ENCODE results near the gene CYS1. TPM values are rescaled to one million over a fixed set of nuclear protein-coding genes. Genes with fewer than 3 reads are reported as not detected.

Gene CYS1
- 4.9 to 7.0 TPM (median 5.4 TPM) in 3 replicates for total RNA-seq
- long read RNA-seq, transcript CYS1-201 (3 exons, 2,738 nt): major isoform, 41 of 44 reads
- long read RNA-seq, partial matches to known transcripts: 1 of 44 reads
- long read RNA-seq, other reads (novel, unspliced or antisense): 2 of 44 reads

DNA sequence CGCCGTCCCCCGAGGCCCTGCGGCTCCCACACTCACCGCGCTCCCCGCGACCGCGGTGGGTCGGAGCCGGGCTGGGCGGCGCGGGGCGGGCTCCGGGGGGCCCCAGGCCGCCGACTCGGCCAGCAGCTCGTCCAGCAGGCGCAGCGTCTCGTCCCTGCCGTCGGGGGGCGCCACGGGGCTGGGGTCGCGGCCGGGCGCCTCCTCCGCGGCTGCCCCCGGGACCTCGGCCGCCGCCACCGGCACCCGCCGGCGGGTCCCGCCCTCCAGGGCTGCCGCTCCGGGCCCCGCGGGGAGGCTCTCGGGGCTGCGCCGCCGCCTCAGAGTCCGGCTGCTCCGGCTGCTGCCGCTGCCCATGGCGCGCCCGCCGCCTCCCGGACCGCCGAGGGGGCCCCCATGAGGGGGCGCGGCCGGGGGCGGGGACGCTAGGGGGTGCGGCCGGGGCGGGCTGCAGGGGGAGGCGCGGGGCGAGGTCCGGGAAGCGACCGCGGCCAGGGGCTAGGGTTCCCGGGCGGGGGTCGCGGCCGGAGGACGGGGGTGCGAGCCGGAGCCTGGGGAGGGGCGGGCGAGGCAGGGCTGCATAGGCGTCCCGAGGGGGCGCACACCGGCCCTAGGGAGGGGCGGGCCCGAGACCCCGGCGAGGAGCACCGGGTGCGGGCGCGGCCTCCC, at the start of gene CYS1:
CYS1 (minus strand) TSS at position 542 of the 666 bp plus-strand sequence; CDS start at position 354, 188 bp downstream.
- H3K27ac Mint-ChIP-seq (ENCODE audit: unreplicated experiment): peak within 1 kb of the TSS; percentile 72
- H3K4me3 Mint-ChIP-seq (ENCODE audit: unreplicated experiment): peak within 1 kb of the TSS; percentile 75
- H3K9me3 Mint-ChIP-seq (ENCODE audit: low read depth): no peaks in the 10 kb centered on the region
- peaks cover 9% of the 10 kb centered on the region for H3K36me3 Mint-ChIP-seq (ENCODE audit: low read depth)
- TF ChIP-seq, protein P1, sequence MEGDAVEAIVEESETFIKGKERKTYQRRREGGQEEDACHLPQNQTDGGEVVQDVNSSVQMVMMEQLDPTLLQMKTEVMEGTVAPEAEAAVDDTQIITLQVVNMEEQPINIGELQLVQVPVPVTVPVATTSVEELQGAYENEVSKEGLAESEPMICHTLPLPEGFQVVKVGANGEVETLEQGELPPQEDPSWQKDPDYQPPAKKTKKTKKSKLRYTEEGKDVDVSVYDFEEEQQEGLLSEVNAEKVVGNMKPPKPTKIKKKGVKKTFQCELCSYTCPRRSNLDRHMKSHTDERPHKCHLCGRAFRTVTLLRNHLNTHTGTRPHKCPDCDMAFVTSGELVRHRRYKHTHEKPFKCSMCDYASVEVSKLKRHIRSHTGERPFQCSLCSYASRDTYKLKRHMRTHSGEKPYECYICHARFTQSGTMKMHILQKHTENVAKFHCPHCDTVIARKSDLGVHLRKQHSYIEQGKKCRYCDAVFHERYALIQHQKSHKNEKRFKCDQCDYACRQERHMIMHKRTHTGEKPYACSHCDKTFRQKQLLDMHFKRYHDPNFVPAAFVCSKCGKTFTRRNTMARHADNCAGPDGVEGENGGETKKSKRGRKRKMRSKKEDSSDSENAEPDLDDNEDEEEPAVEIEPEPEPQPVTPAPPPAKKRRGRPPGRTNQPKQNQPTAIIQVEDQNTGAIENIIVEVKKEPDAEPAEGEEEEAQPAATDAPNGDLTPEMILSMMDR (IDR thresholded peaks at IDR 0.05): peak; percentile 32
- peaks cover 29% of the 10 kb centered on the region for H3K4me1 Mint-ChIP-seq (ENCODE audit: low read depth)
- DNase-seq (ENCODE audit: low spot score): no peak
- peaks cover 20% of the 10 kb centered on the region for H3K27me3 Mint-ChIP-seq (ENCODE audit: low read depth)

DNA sequence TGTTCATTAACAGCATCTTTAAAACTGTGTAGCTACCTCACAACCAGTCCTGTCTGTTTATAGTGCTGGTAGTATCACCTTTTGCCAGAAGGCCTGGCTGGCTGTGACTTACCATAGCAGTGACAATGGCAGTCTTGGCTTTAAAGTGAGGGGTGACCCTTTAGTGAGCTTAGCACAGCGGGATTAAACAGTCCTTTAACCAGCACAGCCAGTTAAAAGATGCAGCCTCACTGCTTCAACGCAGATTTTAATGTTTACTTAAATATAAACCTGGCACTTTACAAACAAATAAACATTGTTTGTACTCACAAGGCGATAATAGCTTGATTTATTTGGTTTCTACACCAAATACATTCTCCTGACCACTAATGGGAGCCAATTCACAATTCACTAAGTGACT, 49.3 kb upstream of the CYS1 start:
- Mint-ChIP-seq H3K27ac (ENCODE audit: unreplicated experiment) (no peak overlapping the region), H3K4me3 (ENCODE audit: unreplicated experiment) (no peak overlapping the region), H3K36me3 (ENCODE audit: low read depth) (peaks cover 2% of the 10 kb centered on the region), H3K4me1 (ENCODE audit: low read depth) (peaks cover 11% of the 10 kb centered on the region), H3K27me3 (ENCODE audit: low read depth) (no peaks in the 10 kb centered on the region), H3K9me3 (ENCODE audit: low read depth) (no peaks in the 10 kb centered on the region)
- TF ChIP-seq, protein P1 (IDR thresholded peaks at IDR 0.05): no peak
- no peak for DNase-seq (ENCODE audit: low spot score)

- peaks cover 2% of the 10 kb centered on the region for H3K36me3 Mint-ChIP-seq (ENCODE audit: low read depth)
- H3K4me1 Mint-ChIP-seq (ENCODE audit: low read depth): peaks cover 22% of the 10 kb centered on the region
- no peak for DNase-seq (ENCODE audit: low spot score)
- TF ChIP-seq, protein P1 (IDR thresholded peaks at IDR 0.05): no peak
- H3K27ac Mint-ChIP-seq (ENCODE audit: unreplicated experiment): no peak overlapping the region
- H3K27me3 Mint-ChIP-seq (ENCODE audit: low read depth): no peaks in the 10 kb centered on the region
- no peak overlapping the region for H3K4me3 Mint-ChIP-seq (ENCODE audit: unreplicated experiment)
- no peaks in the 10 kb centered on the region for H3K9me3 Mint-ChIP-seq (ENCODE audit: low read depth)
These were observed 48.2 kb upstream of the CYS1 start for GRCh38 chr2:10128420-10128819.

GRCh38 chr2:10126632-10127026, 46.4 kb upstream of the CYS1 start:
- Mint-ChIP-seq H3K27ac (ENCODE audit: unreplicated experiment) (no peak overlapping the region), H3K36me3 (ENCODE audit: low read depth) (no peaks in the 10 kb centered on the region), H3K9me3 (ENCODE audit: low read depth) (no peaks in the 10 kb centered on the region), H3K4me1 (ENCODE audit: low read depth) (peaks cover 29% of the 10 kb centered on the region), H3K27me3 (ENCODE audit: low read depth) (no peaks in the 10 kb centered on the region), H3K4me3 (ENCODE audit: unreplicated experiment) (no peak overlapping the region)
- TF ChIP-seq, protein P1 (IDR thresholded peaks at IDR 0.05): no peak
- DNase-seq (ENCODE audit: low spot score): no peak

DNA sequence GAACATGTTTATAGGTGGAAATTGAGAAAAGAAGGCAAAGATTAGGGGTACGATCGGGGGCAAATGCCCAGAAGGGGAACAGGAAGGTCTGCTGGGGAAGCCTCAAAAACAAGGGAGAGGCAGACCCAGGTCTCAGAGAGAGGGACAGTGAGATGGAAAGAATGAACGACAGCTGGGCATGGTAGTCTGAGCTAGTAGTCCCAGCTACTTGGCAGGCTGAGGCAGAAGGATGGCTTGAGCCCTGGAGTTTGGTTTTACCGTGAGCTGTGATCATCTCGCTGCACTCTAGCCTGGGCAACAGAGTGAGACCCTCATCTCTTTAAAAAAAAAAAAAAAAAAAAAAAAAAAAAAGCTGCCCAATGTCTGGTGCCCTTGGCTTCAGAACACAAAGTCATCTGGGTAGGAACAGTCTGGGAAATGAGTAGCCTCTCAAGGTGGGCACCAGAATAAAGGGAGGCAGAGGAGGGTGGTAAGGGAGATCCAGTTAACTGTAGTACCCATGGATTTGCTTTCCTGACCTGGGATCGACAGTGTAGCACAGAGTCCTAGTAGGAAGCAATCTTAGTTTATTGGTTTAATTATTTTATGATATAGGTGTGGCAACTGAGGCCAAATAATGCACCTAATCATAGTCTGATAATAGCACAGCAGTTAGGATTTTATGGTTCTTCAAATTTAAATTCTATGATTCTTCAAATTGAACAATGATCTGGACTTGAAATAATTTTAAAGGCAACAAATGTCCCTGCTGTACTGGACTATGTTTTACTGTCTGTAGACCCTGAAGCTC, 45.8 kb upstream of the CYS1 start:
- Mint-ChIP-seq H3K9me3 (ENCODE audit: low read depth) (no peaks in the 10 kb centered on the region), H3K27ac (ENCODE audit: unreplicated experiment) (no peak overlapping the region), H3K4me1 (ENCODE audit: low read depth) (peaks cover 35% of the 10 kb centered on the region), H3K27me3 (ENCODE audit: low read depth) (no peaks in the 10 kb centered on the region), H3K4me3 (ENCODE audit: unreplicated experiment) (no peak overlapping the region), H3K36me3 (ENCODE audit: low read depth) (no peaks in the 10 kb centered on the region)
- TF ChIP-seq, protein P1 (IDR thresholded peaks at IDR 0.05): no peak
- DNase-seq (ENCODE audit: low spot score): no peak

Data from chondrocyte (in vitro differentiated cells).